HCT116 (cell line): ENCODE measurements around the gene CELF1. TPM values are rescaled to one million over a fixed set of nuclear protein-coding genes. Genes with fewer than 3 reads are reported as not detected.

ENCODE experiments used
- ATAC-seq: fragments of 200-7000 bp; cut with Tn5 transposase; 2 replicates; pipeline ENCODE4 v1.9.1; 2020; ENCODE audit warnings: mild to moderate bottlenecking, moderate library complexity
- BruUV-seq: library from RNA; stranded (reverse); fragments of 400-500 nt; replicated peaks from 2 replicates; lab custom pipeline; 2021; lab: Mats Ljungman, UMichigan
- CTCF ChIA-PET: fragments of 300-600 bp; sonication (Branson Sonifier 250); formaldehyde crosslinking; loops from one replicate; lab custom pipeline; 2021; ENCODE audit warnings: antibody characterized with exemption; lab: Charles Lee
- POLR2A ChIA-PET: fragments of 300-600, 350-600 bp; sonication (Branson Sonifier 250); formaldehyde crosslinking; loops from one replicate; lab custom pipeline; 2021; ENCODE audit warnings: antibody characterized with exemption; lab: Charles Lee
- RAD21 ChIA-PET, 2 experiments: fragments of 300-600 bp; sonication (Branson Sonifier 250); formaldehyde crosslinking; loops; one replicate each; lab custom pipeline; 2023; ENCODE audit warnings: low total read pairs in 2 of 2; ENCODE audit not compliant: uncharacterized antibody in 2 of 2, unreplicated experiment in 2 of 2, low non-redundant PET in 1 of 2; lab: Charles Lee
- DNase-seq: peaks from one replicate; pipeline ENCODE4 v3.0.0-alpha.2; 2010; ENCODE audit warnings: low read depth, low spot score
- H2AFZ ChIP-seq: fragments of 200-600 bp; shearing (Covaris generic), sonication (generic); 2 replicates; pipeline ENCODE4 v1.6.1; 2017; ENCODE audit warnings: low read depth, mixed run types, mixed read lengths, antibody characterized with exemption, low read length; ENCODE audit not compliant: poor library complexity, severe bottlenecking
- H3K27ac ChIP-seq: 2 replicates; pipeline ENCODE4 v1.5.1; 2012; ENCODE audit warnings: low read depth, low read length
- H3K27me3 ChIP-seq: fragments of 200-600 bp; sonication (generic); 2 replicates; pipeline ENCODE4 v1.6.1; 2016; ENCODE audit warnings: mixed run types, low read length, mixed read lengths; ENCODE audit not compliant: insufficient read depth
- H3K36me3 ChIP-seq, 2 experiments: fragments of 200-500 bp in 1 of 2; fragments of 200-600 bp in 1 of 2; sonication (Bioruptor generic) in 1 of 2; sonication (generic) in 1 of 2; 2 replicates each; pipeline versions ENCODE4 v1.5.1 to v1.6.1; 2014 to 2016; ENCODE audit warnings: low read length in 2 of 2, inconsistent platforms in 1 of 2, mixed read lengths in 1 of 2, mixed run types in 1 of 2; ENCODE audit not compliant: insufficient read depth in 2 of 2, control insufficient read depth in 1 of 2
- H3K4me1 ChIP-seq, 2 experiments: fragments of 200-600 bp in 1 of 2; sonication (generic) in 1 of 2; 2 replicates each; pipeline versions ENCODE4 v1.5.1 to v1.6.1; 2012 to 2017; ENCODE audit warnings: low read length in 2 of 2, inconsistent platforms in 1 of 2, mild to moderate bottlenecking in 1 of 2, mixed read lengths in 1 of 2, mixed run types in 1 of 2, moderate library complexity in 1 of 2; ENCODE audit not compliant: insufficient read depth in 2 of 2, control insufficient read depth in 1 of 2
- H3K4me2 ChIP-seq: fragments of 200-600 bp; sonication (generic); 2 replicates; pipeline ENCODE4 v1.6.1; 2017; ENCODE audit warnings: mixed run types, low read length, mixed read lengths
- H3K4me3 ChIP-seq, 2 experiments: fragments of 200-600 bp in 1 of 2; sonication (generic) in 1 of 2; replicated peaks in 1 of 2; 2 replicates each; pipeline ENCODE4 v1.5.1; 2011 to 2016; ENCODE audit warnings: low read length in 2 of 2, control low read depth in 1 of 2, low read depth in 1 of 2, mild to moderate bottlenecking in 1 of 2, mixed read lengths in 1 of 2, mixed run types in 1 of 2
- H3K79me2 ChIP-seq: fragments of 200-600 bp; sonication (generic); 2 replicates; pipeline ENCODE4 v1.6.1; 2017; ENCODE audit warnings: mild to moderate bottlenecking, mixed run types, low read length, moderate library complexity, mixed read lengths; ENCODE audit not compliant: insufficient read depth
- H3K9ac ChIP-seq: fragments of 200-600 bp; sonication (generic); 2 replicates; pipeline ENCODE4 v1.6.1; 2016; ENCODE audit warnings: low read length, mixed read lengths
- H3K9me2 ChIP-seq: fragments of 200-600 bp; sonication (generic), shearing (Covaris generic); 2 replicates; pipeline ENCODE4 v1.6.1; 2017; ENCODE audit warnings: mixed run types, mild to moderate bottlenecking, moderate library complexity; ENCODE audit not compliant: insufficient read depth
- H3K9me3 ChIP-seq, 2 experiments: fragments of 200-500 bp in 1 of 2; fragments of 200-600 bp in 1 of 2; sonication (Bioruptor generic) in 1 of 2; sonication (generic) in 1 of 2; 2 replicates each; pipeline ENCODE4 v1.6.1; 2014 to 2017; ENCODE audit warnings: low read length in 2 of 2, mixed read lengths in 2 of 2, inconsistent platforms in 1 of 2, low read depth in 1 of 2, mild to moderate bottlenecking in 1 of 2, mixed run types in 1 of 2, moderate library complexity in 1 of 2; ENCODE audit not compliant: control insufficient read depth in 1 of 2, insufficient read depth in 1 of 2
- H4K20me1 ChIP-seq: fragments of 200-600 bp; sonication (generic), shearing (Covaris generic); 2 replicates; pipeline ENCODE4 v1.6.1; 2017; ENCODE audit warnings: mixed run types, mild to moderate bottlenecking, moderate library complexity; ENCODE audit not compliant: insufficient read depth
- ATF3 ChIP-seq: IDR thresholded peaks from 2 replicates; pipeline ENCODE4 v1.6.1; 2012
- ELF1 ChIP-seq: IDR thresholded peaks from 2 replicates; pipeline ENCODE4 v1.6.1; 2012; ENCODE audit warnings: low read depth, borderline replicate concordance
- EZH2 ChIP-seq: fragments of 200-600 bp; sonication (generic); IDR thresholded peaks from 2 replicates; pipeline ENCODE4 v1.6.1; 2017; ENCODE audit warnings: antibody characterized with exemption, mixed run types
- EZH2phosphoT487 ChIP-seq: fragments of 200-600 bp; IDR thresholded peaks from 2 replicates; pipeline ENCODE4 v1.6.1; 2018; ENCODE audit warnings: antibody characterized with exemption, borderline replicate concordance
- FOSL1 ChIP-seq: IDR thresholded peaks from 2 replicates; pipeline ENCODE4 v1.6.1; 2012; ENCODE audit warnings: low read depth
- JUND ChIP-seq: IDR thresholded peaks from 2 replicates; pipeline ENCODE4 v1.6.1; 2012
- POLR2A ChIP-seq: IDR thresholded peaks from 2 replicates; pipeline ENCODE4 v1.7.0; 2011; ENCODE audit warnings: borderline replicate concordance; ENCODE audit not compliant: insufficient read depth, insufficient read length; ENCODE audit errors: extremely low read depth
- POLR2AphosphoS5 ChIP-seq: IDR thresholded peaks from 2 replicates; pipeline ENCODE4 v1.6.1; 2011; ENCODE audit warnings: mild to moderate bottlenecking, low read depth, low read length, moderate library complexity
- RAD21 ChIP-seq: IDR thresholded peaks from 2 replicates; pipeline ENCODE4 v1.6.1; 2012; ENCODE audit warnings: low read depth, mild to moderate bottlenecking
- SIN3A ChIP-seq: IDR thresholded peaks from 2 replicates; pipeline ENCODE4 v1.6.1; 2012; ENCODE audit warnings: low read depth
- SP1 ChIP-seq: IDR thresholded peaks from 2 replicates; pipeline ENCODE4 v1.6.1; 2012; ENCODE audit warnings: low read depth
- SRF ChIP-seq: IDR thresholded peaks from 2 replicates; pipeline ENCODE4 v1.6.1; 2012; ENCODE audit warnings: low read depth
- TCF7L2 ChIP-seq: IDR thresholded peaks from 2 replicates; pipeline ENCODE4 v1.7.0; 2011; ENCODE audit warnings: borderline replicate concordance, inconsistent platforms; ENCODE audit not compliant: insufficient read depth, insufficient read length; ENCODE audit errors: extremely low read depth
- ZFX ChIP-seq: fragments of 450-650 bp; IDR thresholded peaks from 2 replicates; pipeline ENCODE4 v1.6.1; 2017
- ZNF274 ChIP-seq: fragments of 200-500 bp; sonication (Bioruptor generic); IDR thresholded peaks from 2 replicates; pipeline ENCODE4 v1.6.1; 2014; ENCODE audit warnings: mild to moderate bottlenecking, low read depth, low read length, inconsistent platforms
- intact Hi-C: fragments of 100-400 bp; cut with micrococcal nuclease; formaldehyde crosslinking; loops from 2 replicates; pipeline ENCODE4 v1.10.0; 2022
- total RNA-seq: library from RNA; stranded (reverse); gene quantifications from one replicate; pipeline ENCODE4 v1.2.1, GENCODE V29; 2021; ENCODE audit not compliant: unreplicated experiment

The CELF1 gene
- total RNA-seq, 1 experiment from 2014 or later, result 133 TPM

- Histone ChIP-seq H3K4me2 (no peak overlapping the region), H3K27me3 (no peaks in the 10 kb centered on the region), H3K36me3 (peaks cover 43 to 45% of the 10 kb centered on the region in 2 experiments; a peak in 3 of 4 replicates), H3K4me1 (peaks cover 0 to 7% of the 10 kb centered on the region in 2 experiments; a peak in 3 of 4 replicates), H3K79me2 (peaks cover 86% of the 10 kb centered on the region), H3K9me3 (no peaks in the 10 kb centered on the region), H2AFZ (no peak overlapping the region), H3K4me3 (no peak overlapping the region), H3K9ac (no peak overlapping the region), H3K9me2 (no peaks in the 10 kb centered on the region), H4K20me1 (no peaks in the 10 kb centered on the region), H3K27ac (no peak overlapping the region)
- ChIA-PET CTCF (no interaction called here), POLR2A (interaction anchor here (0.7 to 1.2 kb wide), 2 partner anchors 8 to 397 kb away, joined by 3 to 4 read pairs; partner anchors contain the start of genes KBTBD4 and NDUFS3), RAD21 (no interaction called here)
- DNase-seq, result no peak
- intact Hi-C loops, result no loop called here
- no peak for ATAC-seq
- TF ChIP-seq POLR2AphosphoS5 (no peak), ZFX (no peak), SIN3A (no peak), ZNF274 (no peak), EZH2 (no peak), TCF7L2 (no peak), FOSL1 (no peak), JUND (no peak), ATF3 (no peak), SP1 (no peak), RAD21 (no peak), EZH2phosphoT487 (no peak), SRF (no peak), POLR2A (no peak), ELF1 (no peak)
- no TSS peak for BruUV-seq
Observed at GRCh38 chr11:47570651-47571356, 17.9 kb upstream of the CELF1 start.
